Adrenal gland (tissue), 5 donors: ENCODE data around the gene MRPL53.

ENCODE experiments used
- CTCF ChIP-seq, 6 experiments: fragments of 450-650 bp in 4 of 6; fragments of 200-600 bp in 2 of 6; sonication (generic) in 1 of 6; IDR thresholded peaks; 1 replicate in 5 of 6; 2 replicates in 1 of 6; pipeline versions ENCODE4 v1.5.1 to v1.8.0; 2016 to 2021; ENCODE audit warnings: antibody characterized with exemption in 6 of 6, mild to moderate bottlenecking in 2 of 6, moderate library complexity in 1 of 6
- POLR2A ChIP-seq, 2 donors: fragments of 450-650 bp; IDR thresholded peaks; one replicate each; pipeline ENCODE4 v1.6.1; 2017; ENCODE audit warnings: antibody characterized with exemption in 2 of 2, mild to moderate bottlenecking in 2 of 2, moderate library complexity in 1 of 2
- donor health status: DM: no; HTN: no; CAD: no.

GRCh38 chr2:74498500-74499266 lies 26.2 kb upstream of the MRPL53 start:
- no peak for TF ChIP-seq CTCF (IDR thresholded peaks at IDR 0.05)
- no peak for TF ChIP-seq POLR2A (IDR thresholded peaks at IDR 0.05)
